Measurements from ENCODE around the gene CADM1. TPM values are rescaled to one million over a fixed set of nuclear protein-coding genes. Genes with fewer than 3 reads are reported as not detected.
A peak's percentile ranks its signal among the peaks of the same experiment; 100 is the strongest.

The CADM1 gene
- total and polyA plus RNA-seq, 2 experiments from 2014 or later, result 48.4 to 54.3 TPM

DNA sequence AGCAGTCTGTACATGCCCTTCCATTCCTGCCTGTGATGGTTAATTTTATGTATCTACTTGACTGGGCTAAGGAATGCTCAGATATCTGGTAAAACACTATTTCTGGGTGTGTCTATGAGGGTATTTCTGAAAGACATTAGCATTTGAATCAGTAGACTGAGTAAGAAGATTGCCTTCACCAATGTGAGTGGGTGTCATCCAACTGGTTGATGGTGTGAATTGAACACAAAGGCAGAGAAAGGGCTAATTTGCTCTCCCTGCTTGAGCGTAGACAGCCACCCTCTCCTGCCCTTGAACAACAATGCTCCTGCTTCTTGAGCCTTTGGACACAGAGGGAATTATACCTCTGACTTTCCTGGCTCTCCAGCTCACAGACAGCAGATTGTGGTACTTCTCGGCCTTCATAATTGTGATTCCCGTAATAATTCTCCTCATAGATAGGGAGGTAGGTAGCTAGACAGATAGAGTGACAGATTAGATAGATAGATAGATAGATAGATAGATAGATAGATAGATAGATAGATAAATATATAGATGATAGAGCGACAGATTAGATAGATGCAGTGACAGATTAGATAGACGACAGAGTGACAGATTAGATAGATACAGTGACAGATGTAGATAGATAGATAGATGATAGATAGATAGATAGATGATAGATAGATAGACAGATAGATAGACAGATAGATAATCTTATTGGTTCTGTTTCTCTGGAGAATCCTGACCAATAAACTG, 370.6 kb downstream of the CADM1 start:
- Histone ChIP-seq H3K27ac (no peak overlapping the region), H3K9me3 (ENCODE audit: low read depth) (no peaks in the 10 kb centered on the region), H2AFZ (no peak overlapping the region), H3K4me2 (no peak overlapping the region), H3K36me3 (replicated peaks; ENCODE audit: insufficient read depth, low read depth) (no peaks in the 10 kb centered on the region), H3K79me2 (no peaks in the 10 kb centered on the region), H3K4me1 (ENCODE audit: insufficient read depth) (no peaks in the 10 kb centered on the region), H4K20me1 (ENCODE audit: insufficient read depth, poor library complexity, severe bottlenecking) (no peaks in the 10 kb centered on the region), H3K27me3 (no peaks in the 10 kb centered on the region), H3K4me3 (no peak overlapping the region), H3K9me2 (replicated peaks; ENCODE audit: insufficient read depth) (no peaks in the 10 kb centered on the region)
- no peak for DNase-seq (ENCODE audit: low spot score)
- 90% methylated on average over 5 of the region's 5 CpGs for WGBS (ENCODE audit: low lambda C conversion rate, missing lambda C conversion rate)
- TF ChIP-seq EZH2phosphoT487 (IDR thresholded peaks at IDR 0.05; ENCODE audit: low read depth, severe bottlenecking, unreplicated experiment) (no peak), EZH2 (IDR thresholded peaks at IDR 0.05; ENCODE audit: borderline replicate concordance) (no peak)
- TF ChIP-seq, protein P1, sequence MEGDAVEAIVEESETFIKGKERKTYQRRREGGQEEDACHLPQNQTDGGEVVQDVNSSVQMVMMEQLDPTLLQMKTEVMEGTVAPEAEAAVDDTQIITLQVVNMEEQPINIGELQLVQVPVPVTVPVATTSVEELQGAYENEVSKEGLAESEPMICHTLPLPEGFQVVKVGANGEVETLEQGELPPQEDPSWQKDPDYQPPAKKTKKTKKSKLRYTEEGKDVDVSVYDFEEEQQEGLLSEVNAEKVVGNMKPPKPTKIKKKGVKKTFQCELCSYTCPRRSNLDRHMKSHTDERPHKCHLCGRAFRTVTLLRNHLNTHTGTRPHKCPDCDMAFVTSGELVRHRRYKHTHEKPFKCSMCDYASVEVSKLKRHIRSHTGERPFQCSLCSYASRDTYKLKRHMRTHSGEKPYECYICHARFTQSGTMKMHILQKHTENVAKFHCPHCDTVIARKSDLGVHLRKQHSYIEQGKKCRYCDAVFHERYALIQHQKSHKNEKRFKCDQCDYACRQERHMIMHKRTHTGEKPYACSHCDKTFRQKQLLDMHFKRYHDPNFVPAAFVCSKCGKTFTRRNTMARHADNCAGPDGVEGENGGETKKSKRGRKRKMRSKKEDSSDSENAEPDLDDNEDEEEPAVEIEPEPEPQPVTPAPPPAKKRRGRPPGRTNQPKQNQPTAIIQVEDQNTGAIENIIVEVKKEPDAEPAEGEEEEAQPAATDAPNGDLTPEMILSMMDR (IDR thresholded peaks at IDR 0.05; ENCODE audit: poor library complexity), result no peak

DNA sequence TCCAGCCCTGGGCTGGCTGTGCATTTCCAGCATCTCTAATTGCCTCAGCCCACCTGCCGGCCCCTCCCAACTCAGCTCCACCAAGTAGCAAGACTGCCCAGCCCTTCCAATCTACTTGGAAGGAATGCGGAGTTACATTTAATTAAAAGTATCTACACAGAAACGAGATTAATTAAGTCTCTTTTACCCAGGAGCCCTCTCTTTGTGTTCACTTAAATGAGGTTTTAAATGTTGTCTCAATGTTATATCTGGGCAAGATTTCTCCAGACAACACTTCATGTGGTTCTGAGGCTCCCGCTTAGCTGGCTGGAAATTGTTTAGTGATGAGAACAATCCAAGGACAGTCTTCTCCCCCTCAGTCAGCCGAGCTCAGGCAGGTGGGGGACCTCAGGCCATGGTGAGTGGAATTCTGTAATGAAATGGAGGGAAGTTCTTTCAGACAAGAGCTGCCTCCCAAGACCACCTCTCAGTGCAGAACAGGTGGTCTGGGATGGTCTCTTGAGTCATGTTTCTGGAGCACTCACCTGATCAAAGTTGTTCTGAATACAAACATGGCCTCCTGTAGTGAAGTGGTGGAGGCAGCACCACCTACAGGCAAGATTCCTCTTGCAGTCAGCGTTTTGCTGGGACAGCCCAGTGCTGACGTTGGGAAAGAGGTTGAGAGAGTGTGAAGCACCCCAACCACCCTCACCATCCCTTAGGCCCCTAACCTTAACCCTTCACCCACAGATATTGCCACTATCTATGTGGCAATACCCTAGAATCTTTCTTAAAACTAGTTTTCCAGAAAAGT, 371.6 kb downstream of the CADM1 start:
- no peaks in the 10 kb centered on the region for H3K9me3 ChIP-seq (ENCODE audit: low read depth)
- H3K4me3 ChIP-seq, result no peak overlapping the region
- H3K9me2 ChIP-seq (replicated peaks; ENCODE audit: insufficient read depth), result no peaks in the 10 kb centered on the region
- H3K27ac ChIP-seq, result no peak overlapping the region
- H4K20me1 ChIP-seq (ENCODE audit: insufficient read depth, poor library complexity, severe bottlenecking), result no peaks in the 10 kb centered on the region
- no peaks in the 10 kb centered on the region for H3K4me1 ChIP-seq (ENCODE audit: insufficient read depth)
- DNase-seq (ENCODE audit: low spot score), result peak; percentile 23
- H3K27me3 ChIP-seq, result no peaks in the 10 kb centered on the region
- WGBS (ENCODE audit: low lambda C conversion rate, missing lambda C conversion rate), result 68% methylated on average over 7 of the region's 7 CpGs
- no peak overlapping the region for H2AFZ ChIP-seq
- no peaks in the 10 kb centered on the region for H3K79me2 ChIP-seq
- no peak overlapping the region for H3K4me2 ChIP-seq
- H3K36me3 ChIP-seq (replicated peaks; ENCODE audit: insufficient read depth, low read depth), result no peaks in the 10 kb centered on the region
- TF ChIP-seq, protein P1 (IDR thresholded peaks at IDR 0.05; ENCODE audit: poor library complexity), result peak; percentile 27
- TF ChIP-seq EZH2 (IDR thresholded peaks at IDR 0.05; ENCODE audit: borderline replicate concordance), result no peak

DNA sequence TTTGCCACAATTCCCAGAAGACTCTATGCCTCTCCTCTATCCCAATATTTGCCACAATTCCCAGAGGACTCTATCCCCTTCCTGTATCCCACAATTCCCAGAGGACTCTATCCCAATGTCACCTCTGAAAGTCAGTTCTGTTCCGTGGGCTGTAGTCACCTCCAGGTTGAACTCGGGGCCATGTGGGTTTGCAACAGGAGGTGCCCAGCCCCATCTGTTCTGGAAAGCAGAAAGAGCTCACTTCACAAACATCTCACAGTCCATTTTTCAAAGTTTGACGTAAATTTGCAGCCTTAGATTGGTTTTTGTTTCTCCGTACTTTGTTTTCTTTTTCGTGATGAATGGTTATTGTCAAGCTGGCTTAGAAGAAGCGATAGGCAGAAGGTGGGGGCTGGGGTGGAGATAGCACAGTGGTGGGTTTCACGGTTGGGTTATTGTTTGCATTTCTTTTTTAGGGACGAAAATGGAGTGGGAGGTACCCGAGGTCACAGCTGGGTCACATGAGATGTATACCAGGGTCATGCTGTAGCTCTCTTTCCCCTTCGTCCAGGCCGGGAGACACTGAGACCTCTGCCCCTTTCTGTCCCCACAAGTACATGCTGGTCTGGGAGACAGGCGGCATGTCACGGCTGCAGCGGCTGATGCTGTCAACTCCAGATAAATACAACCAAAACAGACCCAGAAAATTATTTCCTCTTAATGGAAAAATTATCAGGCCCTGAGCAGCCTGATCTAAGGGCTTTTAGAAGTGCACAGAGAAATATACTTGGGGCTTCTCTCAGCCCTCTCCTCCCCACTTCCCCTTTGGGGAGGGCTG, 374.5 kb downstream of the CADM1 start:
- H3K4me1 ChIP-seq (ENCODE audit: insufficient read depth), result no peaks in the 10 kb centered on the region
- no peaks in the 10 kb centered on the region for H3K9me3 ChIP-seq (ENCODE audit: low read depth)
- no peaks in the 10 kb centered on the region for H3K27me3 ChIP-seq
- no peak overlapping the region for H3K4me3 ChIP-seq
- no peaks in the 10 kb centered on the region for H3K79me2 ChIP-seq
- H3K9me2 ChIP-seq (replicated peaks; ENCODE audit: insufficient read depth), result no peaks in the 10 kb centered on the region
- 61% methylated on average over 14 of the region's 14 CpGs for WGBS (ENCODE audit: low lambda C conversion rate, missing lambda C conversion rate)
- no peaks in the 10 kb centered on the region for H3K36me3 ChIP-seq (replicated peaks; ENCODE audit: insufficient read depth, low read depth)
- no peak overlapping the region for H3K4me2 ChIP-seq
- no peak for TF ChIP-seq EZH2 (IDR thresholded peaks at IDR 0.05; ENCODE audit: borderline replicate concordance)
- H3K27ac ChIP-seq, result no peak overlapping the region
- no peak overlapping the region for H2AFZ ChIP-seq
- no peaks in the 10 kb centered on the region for H4K20me1 ChIP-seq (ENCODE audit: insufficient read depth, poor library complexity, severe bottlenecking)
- DNase-seq (ENCODE audit: low spot score), result no peak
